GM18499 (cell line): ENCODE measurements around the gene COPS9.

Experiments
- ATAC-seq: cut with Tn5 transposase; IDR thresholded peaks from one replicate; pipeline ENCODE4 v1.9.1; 2021; ENCODE audit warnings: moderate number of reproducible peaks; ENCODE audit not compliant: insufficient read depth, unreplicated experiment

Gene COPS9

GRCh38 chr2:240121675-240122074, 14.4 kb downstream of the COPS9 start:
- no peak for ATAC-seq

- ATAC-seq, result no peak
Measured at GRCh38 chr2:240121190-240121589, 14.9 kb downstream of the COPS9 start.

- no peak for ATAC-seq
Measured at GRCh38 chr2:240114233-240114632, 21.9 kb downstream of the COPS9 start.

GRCh38 chr2:240112914-240113690, 23.0 kb downstream of the COPS9 start:
- ATAC-seq, result no peak

GRCh38 chr2:240111253-240111652, 24.9 kb downstream of the COPS9 start:
- no peak for ATAC-seq

- no peak for ATAC-seq
Measured at GRCh38 chr2:240109386-240109785, 26.7 kb downstream of the COPS9 start.

GRCh38 chr2:240107477-240107796, 28.7 kb downstream of the COPS9 start:
- ATAC-seq, result no peak

GRCh38 chr2:240106765-240107476, 29.2 kb downstream of the COPS9 start:
- ATAC-seq, result no peak

- ATAC-seq, result no peak
Measured at GRCh38 chr2:240105982-240106381, 30.1 kb downstream of the COPS9 start.

GRCh38 chr2:240103136-240103535, 33.0 kb downstream of the COPS9 start:
- no peak for ATAC-seq

GRCh38 chr2:240098349-240098748, 37.8 kb downstream of the COPS9 start:
- no peak for ATAC-seq

GRCh38 chr2:240095556-240096523, 40.3 kb downstream of the COPS9 start:
- ATAC-seq, result no peak

GRCh38 chr2:240089306-240089705, 46.8 kb downstream of the COPS9 start:
- ATAC-seq, result no peak

- ATAC-seq, result no peak
Measured at GRCh38 chr2:240086563-240086962, 49.5 kb downstream of the COPS9 start.
